SK-MEL-5 (cell line): ENCODE data around the gene FLNC. TPM values are rescaled to one million over a fixed set of nuclear protein-coding genes. Genes with fewer than 3 reads are reported as not detected.
A peak's percentile ranks its signal among the peaks of the same experiment; 100 is the strongest.

Experiments
- DNase-seq: peaks from one replicate; pipeline ENCODE4 v3.0.0-alpha.2; 2016; ENCODE audit warnings: low read depth, low spot score
- in situ Hi-C: cut with HindIII; loops from 2 replicates; pipeline ENCODE4 v1.10.0; 2016; ENCODE audit warnings: low sequenced_read_pairs, high pct_unique_total_duplicates, low pct_unique_long_range_greater_than_20kb
- total RNA-seq: library from RNA; depleted of rRNA; stranded (reverse); fragments of >200 nt; shearing (Covaris generic); gene quantifications from 2 replicates; pipeline ENCODE4 v1.2.3, GENCODE V29; 2014

Gene FLNC
- total RNA-seq, 1 experiment from 2014 or later = 0.05 TPM

GRCh38 chr7:128839751-128840177 is 9.6 kb downstream of the FLNC start:
- in situ Hi-C loops = no loop called here
- DNase-seq = no peak

GRCh38 chr7:128840326-128841170 is 10.3 kb downstream of the FLNC start:
- DNase-seq = no peak
- in situ Hi-C loops = no loop called here

GRCh38 chr7:128841171-128841690 is 11.0 kb downstream of the FLNC start:
- no peak for DNase-seq
- in situ Hi-C loops = no loop called here

GRCh38 chr7:128841921-128842673 is 11.9 kb downstream of the FLNC start:
- in situ Hi-C loops = no loop called here
- DNase-seq = peak; percentile 79

- DNase-seq = no peak
- in situ Hi-C loops = no loop called here
Observed at GRCh38 chr7:128842674-128843641, 12.8 kb downstream of the FLNC start.

- DNase-seq = no peak
- in situ Hi-C loops = no loop called here
Observed at GRCh38 chr7:128843938-128844621, 13.9 kb downstream of the FLNC start.

- DNase-seq = no peak
- in situ Hi-C loops = no loop called here
Observed at GRCh38 chr7:128844777-128845311, 14.6 kb downstream of the FLNC start.

- no peak for DNase-seq
- in situ Hi-C loops = no loop called here
Observed at GRCh38 chr7:128845475-128845874, 15.3 kb downstream of the FLNC start.

- in situ Hi-C loops = no loop called here
- no peak for DNase-seq
Observed at GRCh38 chr7:128845987-128846386, 15.8 kb downstream of the FLNC start.

- no peak for DNase-seq
- in situ Hi-C loops = no loop called here
Observed at GRCh38 chr7:128846781-128847444, 16.7 kb downstream of the FLNC start.

- in situ Hi-C loops = no loop called here
- no peak for DNase-seq
Observed at GRCh38 chr7:128847721-128848211, 17.6 kb downstream of the FLNC start.

- DNase-seq = no peak
- in situ Hi-C loops = no loop called here
Observed at GRCh38 chr7:128848289-128849155, 18.3 kb downstream of the FLNC start.

- in situ Hi-C loops = no loop called here
- no peak for DNase-seq
Observed at GRCh38 chr7:128849156-128849515, 18.9 kb downstream of the FLNC start.

- DNase-seq = no peak
- in situ Hi-C loops = no loop called here
Observed at GRCh38 chr7:128849804-128850490, 19.7 kb downstream of the FLNC start.
